Caco-2 (cell line): ENCODE results near the gene VPS13D. TPM values are rescaled to one million over a fixed set of nuclear protein-coding genes. Genes with fewer than 3 reads are reported as not detected.
A peak's percentile ranks its signal among the peaks of the same experiment; 100 is the strongest.

ENCODE experiments used
- BruUV-seq: library from RNA; stranded (reverse); fragments of 400-500 nt; replicated peaks from 2 replicates; lab custom pipeline; 2021; lab: Mats Ljungman, UMichigan
- CTCF ChIA-PET: fragments of 300-600 bp; sonication (Branson Sonifier 250); formaldehyde crosslinking; loops from one replicate; lab custom pipeline; 2022; ENCODE audit warnings: antibody characterized with exemption; lab: Charles Lee
- POLR2A ChIA-PET: fragments of 300-600 bp; sonication (Branson Sonifier 250); formaldehyde crosslinking; loops from one replicate; lab custom pipeline; 2022; ENCODE audit warnings: antibody characterized with exemption; lab: Charles Lee
- DNase-seq, 2 experiments: peaks; one replicate each; pipeline versions ENCODE4 v3.0.0 to v3.0.0-alpha.2; 2020 to 2022
- H3K27me3 ChIP-seq: replicated peaks from 2 replicates; pipeline ENCODE4 v1.6.0; 2011; ENCODE audit warnings: low read length; ENCODE audit not compliant: control insufficient read depth, insufficient read depth
- H3K36me3 ChIP-seq: 2 replicates; pipeline ENCODE4 v1.5.1; 2011; ENCODE audit warnings: low read length; ENCODE audit not compliant: control insufficient read depth, insufficient read depth
- H3K4me1 ChIP-seq: fragments of 250-450 bp; sonication (Bioruptor Pico); 2 replicates; pipeline ENCODE4 v1.5.1; 2020; ENCODE audit warnings: mild to moderate bottlenecking
- H3K4me3 ChIP-seq: 2 replicates; pipeline ENCODE4 v1.5.1; 2011; ENCODE audit warnings: low read depth, mild to moderate bottlenecking, control low read depth, low read length
- H3K9me3 ChIP-seq: fragments of 250-450 bp; sonication (Bioruptor Pico); 2 replicates; pipeline ENCODE4 v1.5.1; 2020; ENCODE audit warnings: mild to moderate bottlenecking, moderate library complexity
- H3K27ac Mint-ChIP-seq: one replicate; pipeline ENCODE4 v1.8.0; 2022; ENCODE audit warnings: mixed read lengths; ENCODE audit not compliant: unreplicated experiment
- H3K27me3 Mint-ChIP-seq: one replicate; pipeline ENCODE4 v1.8.0; 2022; ENCODE audit warnings: mixed read lengths; ENCODE audit not compliant: insufficient read depth, unreplicated experiment
- H3K36me3 Mint-ChIP-seq: one replicate; pipeline ENCODE4 v1.8.0; 2022; ENCODE audit warnings: mild to moderate bottlenecking, mixed read lengths; ENCODE audit not compliant: insufficient read depth, unreplicated experiment
- H3K4me1 Mint-ChIP-seq: one replicate; pipeline ENCODE4 v1.8.0; 2022; ENCODE audit warnings: low read depth, mixed read lengths; ENCODE audit not compliant: unreplicated experiment
- H3K4me3 Mint-ChIP-seq: one replicate; pipeline ENCODE4 v1.8.0; 2022; ENCODE audit warnings: mild to moderate bottlenecking, moderate library complexity, mixed read lengths; ENCODE audit not compliant: unreplicated experiment
- H3K9me3 Mint-ChIP-seq: one replicate; pipeline ENCODE4 v1.8.0; 2022; ENCODE audit warnings: mixed read lengths; ENCODE audit not compliant: unreplicated experiment
- CTCF ChIP-seq, 2 experiments: fragments of 200-600 bp in 1 of 2; IDR thresholded peaks; 1 replicate in 1 of 2; 2 replicates in 1 of 2; pipeline versions ENCODE4 v1.5.1 to v1.8.0; 2011 to 2022; ENCODE audit warnings: antibody characterized with exemption in 1 of 2, control low read depth in 1 of 2, inconsistent platforms in 1 of 2, low read depth in 1 of 2, low read length in 1 of 2, mild to moderate bottlenecking in 1 of 2, moderate library complexity in 1 of 2; ENCODE audit not compliant: insufficient read depth in 1 of 2, severe bottlenecking in 1 of 2, unreplicated experiment in 1 of 2
- intact Hi-C: fragments of 100-400 bp; cut with micrococcal nuclease; formaldehyde crosslinking; loops from one replicate; pipeline ENCODE4 v1.10.0; 2022; ENCODE audit not compliant: unreplicated experiment
- total RNA-seq: library from RNA; stranded (reverse); gene quantifications from 2 replicates; pipeline ENCODE4 v1.2.3, GENCODE V29; 2022

Gene VPS13D
- total RNA-seq, 1 experiment from 2014 or later = 25.6 TPM

GRCh38 chr1:12486059-12486341 is 256.2 kb downstream of the VPS13D start:
- Histone ChIP-seq H3K9me3 (no peaks in the 10 kb centered on the region), H3K36me3 (no peaks in the 10 kb centered on the region), H3K27me3 (no peaks in the 10 kb centered on the region), H3K4me3 (no peak overlapping the region), H3K4me1 (peaks cover 38% of the 10 kb centered on the region)
- H3K4me3 Mint-ChIP-seq = peak overlapping the region; percentile 2
- no peaks in the 10 kb centered on the region for H3K9me3 Mint-ChIP-seq
- peak overlapping the region; percentile 61 for H3K27ac Mint-ChIP-seq
- POLR2A ChIA-PET = no interaction called here
- no TSS peak for BruUV-seq
- CTCF ChIA-PET = interaction anchor here (0.6 kb wide), 1 partner anchor 173 kb away, joined by 3 read pairs; no protein-coding TSS in a partner anchor
- H3K36me3 Mint-ChIP-seq = no peaks in the 10 kb centered on the region
- TF ChIP-seq CTCF (IDR thresholded peaks at IDR 0.05; ENCODE audit: insufficient read depth in 1 of 2, low read depth in 1 of 2, low read length in 1 of 2, severe bottlenecking in 1 of 2, unreplicated experiment in 1 of 2) = no peak
- DNase-seq = no peak
- H3K4me1 Mint-ChIP-seq = peaks cover 28% of the 10 kb centered on the region
- intact Hi-C loops = loop anchor here (5.0 kb wide), 1 partner anchor 131 kb away; the partner anchor contains the start of gene DHRS3
- no peaks in the 10 kb centered on the region for H3K27me3 Mint-ChIP-seq

- Histone ChIP-seq H3K4me3 (no peak overlapping the region), H3K27me3 (no peaks in the 10 kb centered on the region), H3K36me3 (no peaks in the 10 kb centered on the region), H3K9me3 (no peaks in the 10 kb centered on the region), H3K4me1 (peaks cover 35% of the 10 kb centered on the region)
- ChIA-PET CTCF (interaction anchor here (0.6 kb wide), 1 partner anchor 174 kb away, joined by 3 read pairs; no protein-coding TSS in a partner anchor), POLR2A (no interaction called here)
- no peak overlapping the region for H3K4me3 Mint-ChIP-seq
- DNase-seq = peak in 1 of 2 experiments; percentile 49
- no TSS peak for BruUV-seq
- no peaks in the 10 kb centered on the region for H3K9me3 Mint-ChIP-seq
- peak overlapping the region; percentile 61 for H3K27ac Mint-ChIP-seq
- no peaks in the 10 kb centered on the region for H3K27me3 Mint-ChIP-seq
- H3K4me1 Mint-ChIP-seq = peaks cover 28% of the 10 kb centered on the region
- H3K36me3 Mint-ChIP-seq = no peaks in the 10 kb centered on the region
- TF ChIP-seq CTCF (IDR thresholded peaks at IDR 0.05; ENCODE audit: insufficient read depth in 1 of 2, low read depth in 1 of 2, low read length in 1 of 2, severe bottlenecking in 1 of 2, unreplicated experiment in 1 of 2) = no peak
- intact Hi-C loops = loop anchor here (5.0 kb wide), 1 partner anchor 131 kb away; the partner anchor contains the start of gene DHRS3
Measured at GRCh38 chr1:12486401-12487005, 256.7 kb downstream of the VPS13D start.

GRCh38 chr1:12487520-12487919 is 257.7 kb downstream of the VPS13D start:
- Histone ChIP-seq H3K4me3 (no peak overlapping the region), H3K27me3 (no peaks in the 10 kb centered on the region), H3K9me3 (no peaks in the 10 kb centered on the region), H3K36me3 (no peaks in the 10 kb centered on the region; the same call in 1 of the 2 replicates), H3K4me1 (peaks cover 35% of the 10 kb centered on the region)
- peaks cover 28% of the 10 kb centered on the region for H3K4me1 Mint-ChIP-seq
- intact Hi-C loops = loop anchor here (5.0 kb wide), 1 partner anchor 130 kb away; the partner anchor contains the start of gene DHRS3
- H3K4me3 Mint-ChIP-seq = no peak overlapping the region
- no peaks in the 10 kb centered on the region for H3K9me3 Mint-ChIP-seq
- H3K27ac Mint-ChIP-seq = no peak overlapping the region
- ChIA-PET POLR2A (no interaction called here), CTCF (no interaction called here)
- no peak for TF ChIP-seq CTCF (IDR thresholded peaks at IDR 0.05; ENCODE audit: insufficient read depth in 1 of 2, low read depth in 1 of 2, low read length in 1 of 2, severe bottlenecking in 1 of 2, unreplicated experiment in 1 of 2)
- H3K36me3 Mint-ChIP-seq = no peaks in the 10 kb centered on the region
- BruUV-seq = no TSS peak
- no peak for DNase-seq
- no peaks in the 10 kb centered on the region for H3K27me3 Mint-ChIP-seq
